ENCODE results near the gene RNF212.

The RNF212 gene

DNA sequence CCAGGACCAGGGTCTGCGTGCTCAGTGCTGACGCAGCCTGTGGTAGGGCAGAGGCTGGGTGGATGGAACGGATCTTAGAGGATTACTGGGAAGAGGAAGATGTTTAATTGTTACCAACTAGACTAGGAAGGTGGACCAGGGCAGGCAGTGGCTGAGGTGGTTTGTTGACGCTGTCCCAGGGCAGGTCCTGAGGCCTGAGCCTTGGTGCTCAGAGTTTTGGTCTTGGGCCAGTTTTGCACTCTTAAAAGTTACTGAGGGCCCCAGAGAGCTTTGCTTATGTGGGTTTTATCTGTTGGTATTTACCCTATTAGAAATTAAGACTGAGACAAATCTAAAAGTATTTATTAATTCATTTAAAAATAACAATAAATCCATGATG, 20.4 kb downstream of the RNF212 start:
- no peaks in the 10 kb centered on the region for H3K4me1 ChIP-seq (ENCODE audit: low read depth, poor library complexity, severe bottlenecking)
- no peaks in the 10 kb centered on the region for H3K79me2 ChIP-seq (ENCODE audit: insufficient read depth, low read depth)
- H3K27ac ChIP-seq = no peak overlapping the region
- no peaks in the 10 kb centered on the region for H4K20me1 ChIP-seq (ENCODE audit: insufficient read depth)
- H3K4me3 ChIP-seq (IDR thresholded peaks at IDR 0.05; ENCODE audit: insufficient read depth, low read depth, low read length) = no peak overlapping the region
- TF ChIP-seq CTCF (conservative IDR thresholded peaks at IDR 0.05; ENCODE audit: low read depth, low read length) = no peak
- no peak overlapping the region for H2AFZ ChIP-seq (ENCODE audit: low read depth)
- H3K27me3 ChIP-seq (ENCODE audit: insufficient read depth, low read depth) = peaks cover 3% of the 10 kb centered on the region; the same call in 1 of the 2 replicates
- H3K9ac ChIP-seq = no peak overlapping the region
- no peak overlapping the region for H3K4me2 ChIP-seq
- no peaks in the 10 kb centered on the region for H3K36me3 ChIP-seq (ENCODE audit: insufficient read depth)

DNA sequence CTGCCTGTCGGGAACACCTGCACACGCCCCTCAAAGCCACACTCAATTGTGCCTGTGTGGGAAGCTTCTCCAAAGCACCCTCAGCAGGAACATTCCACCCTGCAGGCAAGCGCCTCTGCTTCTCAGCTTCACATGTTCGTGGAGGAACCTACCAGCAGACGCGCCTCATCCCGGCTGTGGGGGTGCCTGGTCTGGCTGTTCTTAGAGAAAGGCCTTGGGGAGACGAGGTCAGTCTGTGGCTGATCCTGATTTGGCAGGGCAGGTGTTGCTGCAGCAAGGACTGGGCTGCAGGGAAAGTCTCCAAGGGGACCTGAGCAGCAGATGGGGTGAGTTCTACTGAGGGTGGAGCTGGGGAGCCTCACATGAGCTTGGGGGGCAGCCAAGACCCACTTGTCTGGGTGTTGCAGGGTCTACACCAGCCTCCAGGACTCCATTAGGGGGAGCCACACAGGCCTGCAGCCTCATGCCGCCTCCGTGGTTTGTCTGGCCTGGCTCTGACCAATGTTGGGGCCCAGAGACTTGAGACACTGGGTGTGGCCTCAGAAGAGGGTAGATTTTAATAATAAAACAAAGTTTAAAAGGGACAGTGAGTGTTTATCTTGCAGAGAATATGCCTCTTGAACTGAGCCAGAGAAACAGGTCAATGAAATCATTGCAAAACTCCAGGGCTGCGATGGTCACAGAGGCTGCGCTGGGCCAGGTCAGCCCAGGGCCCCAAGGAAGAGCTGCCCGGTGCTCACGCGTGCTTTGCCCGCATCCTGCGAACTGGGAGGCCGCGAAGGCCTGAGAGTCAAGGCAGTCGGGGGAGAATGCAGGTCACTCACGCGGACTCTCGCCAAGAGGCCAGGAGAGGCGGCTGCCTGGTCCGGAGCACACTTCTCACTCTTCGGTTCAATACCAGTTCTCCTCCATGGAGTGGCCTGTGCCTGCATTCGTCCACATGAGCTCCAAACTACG, 21.1 kb downstream of the RNF212 start:
- H2AFZ ChIP-seq (ENCODE audit: low read depth) = no peak overlapping the region

DNA sequence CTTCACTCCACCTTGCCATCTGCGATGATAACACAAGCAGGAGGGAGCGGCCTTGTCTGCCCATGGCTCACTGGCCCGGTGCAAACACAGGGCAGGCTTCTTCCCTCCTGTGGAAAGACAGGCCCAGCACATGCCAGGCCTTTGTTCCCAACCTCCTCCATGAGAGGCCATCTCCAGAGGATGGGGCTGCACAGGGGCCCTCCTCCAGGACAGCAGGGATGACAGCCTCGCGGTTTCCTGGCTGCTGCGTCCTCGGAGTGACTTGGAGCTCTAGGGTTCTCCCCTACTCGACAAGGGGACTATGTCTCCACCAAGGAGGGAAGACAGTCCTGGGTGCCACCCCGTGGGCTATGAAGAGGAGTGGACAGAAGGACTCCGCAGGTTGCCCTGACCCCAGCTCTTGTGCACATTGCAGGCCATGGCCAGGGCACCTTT, 21.8 kb downstream of the RNF212 start:
- Histone ChIP-seq H3K79me2 (ENCODE audit: insufficient read depth, low read depth) (no peaks in the 10 kb centered on the region), H3K4me3 (IDR thresholded peaks at IDR 0.05; ENCODE audit: insufficient read depth, low read depth, low read length) (no peak overlapping the region), H3K27me3 (ENCODE audit: insufficient read depth, low read depth) (peaks cover 3% of the 10 kb centered on the region; the same call in 1 of the 2 replicates), H3K4me1 (ENCODE audit: low read depth, poor library complexity, severe bottlenecking) (no peaks in the 10 kb centered on the region), H3K9ac (no peak overlapping the region), H4K20me1 (ENCODE audit: insufficient read depth) (no peaks in the 10 kb centered on the region), H3K27ac (no peak overlapping the region), H2AFZ (ENCODE audit: low read depth) (no peak overlapping the region), H3K36me3 (ENCODE audit: insufficient read depth) (no peaks in the 10 kb centered on the region), H3K4me2 (no peak overlapping the region)
- no peak for TF ChIP-seq CTCF (conservative IDR thresholded peaks at IDR 0.05; ENCODE audit: low read depth, low read length)

More for the DNA sequence above, 21.1 kb downstream of the RNF212 start:
- H3K27me3 ChIP-seq (ENCODE audit: insufficient read depth, low read depth) = peaks cover 3% of the 10 kb centered on the region; the same call in 1 of the 2 replicates
- no peaks in the 10 kb centered on the region for H4K20me1 ChIP-seq (ENCODE audit: insufficient read depth)
- no peak overlapping the region for H3K27ac ChIP-seq
- no peak for TF ChIP-seq CTCF (conservative IDR thresholded peaks at IDR 0.05; ENCODE audit: low read depth, low read length)
- H3K79me2 ChIP-seq (ENCODE audit: insufficient read depth, low read depth) = no peaks in the 10 kb centered on the region
- no peak overlapping the region for H3K4me3 ChIP-seq (IDR thresholded peaks at IDR 0.05; ENCODE audit: insufficient read depth, low read depth, low read length)
- no peaks in the 10 kb centered on the region for H3K4me1 ChIP-seq (ENCODE audit: low read depth, poor library complexity, severe bottlenecking)
- H3K4me2 ChIP-seq = no peak overlapping the region
- no peak overlapping the region for H3K9ac ChIP-seq
- H3K36me3 ChIP-seq (ENCODE audit: insufficient read depth) = no peaks in the 10 kb centered on the region

- TF ChIP-seq CTCF (conservative IDR thresholded peaks at IDR 0.05; ENCODE audit: low read depth, low read length) = no peak
- no peak overlapping the region for H2AFZ ChIP-seq (ENCODE audit: low read depth)
Measured at GRCh38 chr4:1090465-1091440, 22.6 kb downstream of the RNF212 start.

More at GRCh38 chr4:1090465-1091440, 22.6 kb downstream of the RNF212 start:
- no peaks in the 10 kb centered on the region for H3K79me2 ChIP-seq (ENCODE audit: insufficient read depth, low read depth)
- H3K27me3 ChIP-seq (ENCODE audit: insufficient read depth, low read depth) = peaks cover 3% of the 10 kb centered on the region; the same call in 1 of the 2 replicates
- H4K20me1 ChIP-seq (ENCODE audit: insufficient read depth) = no peaks in the 10 kb centered on the region
- no peak overlapping the region for H3K4me2 ChIP-seq
- no peaks in the 10 kb centered on the region for H3K4me1 ChIP-seq (ENCODE audit: low read depth, poor library complexity, severe bottlenecking)
- H3K4me3 ChIP-seq (IDR thresholded peaks at IDR 0.05; ENCODE audit: insufficient read depth, low read depth, low read length) = no peak overlapping the region
- H3K36me3 ChIP-seq (ENCODE audit: insufficient read depth) = no peaks in the 10 kb centered on the region
- no peak overlapping the region for H3K27ac ChIP-seq
- no peak overlapping the region for H3K9ac ChIP-seq

Measured in KMS-11 (cell line).